HG03469 (cell line): ENCODE data around the gene TXNDC9.
"Not testable (repeated sequence)": the region's sequence is repeated elsewhere in the genome, so short reads cannot be mapped to it uniquely, and the experiment has no call there.

Experiments used
- ATAC-seq: cut with Tn5 transposase; IDR thresholded peaks from one replicate; pipeline ENCODE4 v1.9.1; 2021; ENCODE audit warnings: mild to moderate bottlenecking, moderate library complexity, moderate number of reproducible peaks; ENCODE audit not compliant: unreplicated experiment

The TXNDC9 gene

DNA sequence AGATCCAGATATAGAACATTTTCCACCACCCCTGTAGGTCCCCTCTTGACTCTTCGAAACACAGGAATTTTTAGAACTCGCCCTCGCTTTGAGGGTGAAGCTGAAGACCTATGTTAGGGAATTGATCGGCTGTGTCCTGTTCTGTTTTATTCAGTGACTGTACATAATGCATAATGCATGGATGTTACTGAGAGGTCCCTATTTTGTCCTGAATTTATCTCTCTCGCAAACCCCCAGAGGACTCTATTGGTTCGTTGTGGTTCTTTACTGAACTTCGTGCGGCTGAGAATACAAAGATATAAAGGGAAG lies 625 bp upstream of the TXNDC9 start:
- peak; percentile 2 for ATAC-seq

DNA sequence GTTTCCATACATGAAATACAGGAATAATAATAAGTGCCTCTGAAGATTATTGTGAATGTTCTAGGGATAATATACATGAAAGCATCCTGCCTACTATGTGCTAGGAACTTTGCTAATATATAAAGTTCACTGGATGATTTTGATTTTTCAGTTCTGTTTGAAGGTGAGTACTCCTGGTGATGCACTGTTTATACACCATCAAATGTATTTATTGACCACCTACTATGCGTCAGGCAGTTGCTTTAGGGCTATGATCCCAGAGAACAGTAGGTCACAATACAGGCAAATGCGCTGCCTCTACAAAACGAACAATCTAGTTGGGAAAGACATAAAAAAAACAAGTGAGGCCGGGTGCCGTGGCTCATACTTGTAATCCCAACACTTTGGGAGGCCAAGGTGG lies 10.7 kb downstream of the TXNDC9 start:
- no peak for ATAC-seq

DNA sequence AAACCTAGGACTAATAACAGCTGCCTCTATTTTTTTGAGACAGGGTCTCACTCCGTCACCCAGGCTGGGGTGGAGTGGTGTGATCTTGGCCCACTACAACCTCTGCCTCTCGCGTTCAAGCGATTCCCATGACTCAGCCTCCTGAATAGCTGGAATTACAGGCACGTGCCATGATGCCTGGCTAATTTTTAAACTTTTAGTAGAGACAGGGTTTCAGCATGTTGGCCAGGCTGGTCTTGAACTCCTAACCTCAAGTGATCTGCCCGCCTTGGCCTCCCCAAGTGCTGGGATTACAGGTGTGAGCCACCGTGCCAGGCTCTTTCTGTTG lies 18.3 kb downstream of the TXNDC9 start:
- not testable (repeated sequence) for ATAC-seq

- ATAC-seq, result no peak
Measured at GRCh38 chr2:99317161-99317872, 18.8 kb downstream of the TXNDC9 start.

GRCh38 chr2:99301097-99301496 lies 35.0 kb downstream of the TXNDC9 start, which contains the start of gene LYG1:
Gene LYG1, minus strand, starts transcription at chr2:99301197. Its CDS starts 5,527 bp downstream, at chr2:99295670.
- not testable (repeated sequence) for ATAC-seq

- no peak for ATAC-seq
Measured at GRCh38 chr2:99299580-99299979, 36.6 kb downstream of the TXNDC9 start.

GRCh38 chr2:99297994-99298393 lies 38.1 kb downstream of the TXNDC9 start:
- ATAC-seq, result no peak

DNA sequence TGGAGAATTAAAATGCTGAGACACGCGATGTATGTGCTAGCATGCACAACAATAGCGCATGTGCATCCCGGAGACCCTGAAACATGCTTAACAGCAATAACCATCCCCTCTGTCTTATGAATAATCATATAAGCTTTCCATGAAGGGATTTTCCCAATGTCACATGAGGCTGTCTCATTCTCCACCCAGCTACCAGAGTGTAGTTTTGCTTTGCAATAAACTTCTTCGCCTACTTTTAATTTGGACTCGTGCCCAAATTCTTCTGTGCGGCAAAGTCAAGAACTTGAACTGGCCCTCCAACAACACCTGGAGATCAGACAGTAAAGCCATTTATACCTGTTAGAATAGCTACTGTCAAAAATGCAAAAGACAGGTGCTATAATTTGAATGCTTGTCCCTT lies 50.6 kb downstream of the TXNDC9 start:
- ATAC-seq, result no peak

- no peak for ATAC-seq
Measured at GRCh38 chr2:99279969-99280695, 56.0 kb downstream of the TXNDC9 start.

DNA sequence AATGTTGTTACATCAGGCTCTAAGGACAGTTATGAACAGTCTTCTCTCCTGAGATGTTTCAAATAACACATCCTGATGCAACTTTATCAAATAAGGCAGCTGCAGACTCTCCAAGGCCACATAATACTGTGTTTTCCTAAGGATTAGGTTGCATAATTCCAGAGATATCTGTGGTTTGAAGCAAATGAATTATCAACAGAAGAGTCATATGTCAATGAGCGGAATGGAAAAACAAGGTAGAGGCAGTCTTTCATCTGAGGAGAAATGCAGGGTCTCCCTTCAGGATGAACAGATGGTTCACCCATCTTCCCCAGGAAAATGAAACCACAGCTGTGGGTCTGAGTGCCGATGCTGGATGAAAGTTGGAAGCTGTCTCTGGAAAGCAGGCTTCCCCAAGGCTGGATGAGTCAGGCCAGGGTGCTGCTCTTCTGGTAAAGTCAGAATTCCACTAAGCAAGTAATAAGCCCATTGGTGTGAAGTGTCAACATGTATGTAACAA lies 57.3 kb downstream of the TXNDC9 start:
- ATAC-seq, result no peak

GRCh38 chr2:99278195-99278765 lies 57.9 kb downstream of the TXNDC9 start:
- ATAC-seq, result not testable (repeated sequence)

GRCh38 chr2:99275882-99276281 lies 60.3 kb downstream of the TXNDC9 start:
- ATAC-seq, result no peak
